ENCODE results near the gene CDK14.

The CDK14 gene

GRCh38 chr7:90642978-90643377 lies 46.9 kb downstream of the CDK14 start:
- no peak for DNase-seq

- no peak for DNase-seq
Measured at GRCh38 chr7:90645784-90646183, 49.7 kb downstream of the CDK14 start.

GRCh38 chr7:90648107-90648506 lies 52.0 kb downstream of the CDK14 start:
- no peak for DNase-seq

- no peak for DNase-seq
Measured at GRCh38 chr7:90648834-90649233, 52.7 kb downstream of the CDK14 start.

GRCh38 chr7:90654718-90655427 lies 58.8 kb downstream of the CDK14 start:
- no peak for DNase-seq

- DNase-seq = no peak
Measured at GRCh38 chr7:90655566-90655965, 59.4 kb downstream of the CDK14 start.

GRCh38 chr7:90657481-90657880 lies 61.4 kb downstream of the CDK14 start:
- no peak for DNase-seq

- peak in 2 of 3 experiments; percentile 12 to 46 for DNase-seq
Measured at GRCh38 chr7:90660100-90660499, 64.0 kb downstream of the CDK14 start.

GRCh38 chr7:90660819-90661218 lies 64.7 kb downstream of the CDK14 start:
- no peak for DNase-seq

GRCh38 chr7:90661290-90662151 lies 65.4 kb downstream of the CDK14 start:
- no peak for DNase-seq

GRCh38 chr7:90663176-90663575 lies 67.1 kb downstream of the CDK14 start:
- DNase-seq = no peak

GRCh38 chr7:90666186-90666585 lies 70.1 kb downstream of the CDK14 start:
- DNase-seq = no peak

GRCh38 chr7:90668992-90669391 lies 72.9 kb downstream of the CDK14 start:
- DNase-seq = peak in 2 of 3 experiments; percentile 40 to 76

- no peak for DNase-seq
Measured at GRCh38 chr7:90669492-90669891, 73.4 kb downstream of the CDK14 start.

GRCh38 chr7:90671571-90671970 lies 75.5 kb downstream of the CDK14 start:
- DNase-seq = no peak

- DNase-seq = no peak
Measured at GRCh38 chr7:90672210-90672609, 76.1 kb downstream of the CDK14 start.

GRCh38 chr7:90674625-90675024 lies 78.5 kb downstream of the CDK14 start:
- DNase-seq = no peak

- no peak for DNase-seq
Measured at GRCh38 chr7:90675982-90676381, 79.9 kb downstream of the CDK14 start.

- peak in 2 of 3 experiments; percentile 54 to 82 for DNase-seq
Measured at GRCh38 chr7:90677486-90678404, 81.6 kb downstream of the CDK14 start.

GRCh38 chr7:90678986-90679385 lies 82.9 kb downstream of the CDK14 start:
- DNase-seq = no peak

- DNase-seq = no peak
Measured at GRCh38 chr7:90680484-90680883, 84.4 kb downstream of the CDK14 start.

- DNase-seq = no peak
Measured at GRCh38 chr7:90681336-90682022, 85.4 kb downstream of the CDK14 start.

Measured in NCI-H1417 (cell line).